Stimulated activated CD8-positive, alpha-beta memory T cell treated with anti-CD3 and anti-CD28 coated beads, Interleukin-2, amount 100 ng/mL, for 48 hours (primary cell): Measurements from ENCODE around the gene IL4R.
A peak's percentile ranks its signal among the peaks of the same experiment; 100 is the strongest.
"Not testable (repeated sequence)": the region's sequence is repeated elsewhere in the genome, so short reads cannot be mapped to it uniquely, and the experiment has no call there.

Experiments
- DNase-seq, 2 donors: peaks; one replicate each; pipeline ENCODE4 v3.0.0-alpha.2; 2020; ENCODE audit warnings: low read depth in 2 of 2

The IL4R gene

GRCh38 chr16:27404163-27404823 lies 90.5 kb downstream of the IL4R start:
- no peak for DNase-seq

DNA sequence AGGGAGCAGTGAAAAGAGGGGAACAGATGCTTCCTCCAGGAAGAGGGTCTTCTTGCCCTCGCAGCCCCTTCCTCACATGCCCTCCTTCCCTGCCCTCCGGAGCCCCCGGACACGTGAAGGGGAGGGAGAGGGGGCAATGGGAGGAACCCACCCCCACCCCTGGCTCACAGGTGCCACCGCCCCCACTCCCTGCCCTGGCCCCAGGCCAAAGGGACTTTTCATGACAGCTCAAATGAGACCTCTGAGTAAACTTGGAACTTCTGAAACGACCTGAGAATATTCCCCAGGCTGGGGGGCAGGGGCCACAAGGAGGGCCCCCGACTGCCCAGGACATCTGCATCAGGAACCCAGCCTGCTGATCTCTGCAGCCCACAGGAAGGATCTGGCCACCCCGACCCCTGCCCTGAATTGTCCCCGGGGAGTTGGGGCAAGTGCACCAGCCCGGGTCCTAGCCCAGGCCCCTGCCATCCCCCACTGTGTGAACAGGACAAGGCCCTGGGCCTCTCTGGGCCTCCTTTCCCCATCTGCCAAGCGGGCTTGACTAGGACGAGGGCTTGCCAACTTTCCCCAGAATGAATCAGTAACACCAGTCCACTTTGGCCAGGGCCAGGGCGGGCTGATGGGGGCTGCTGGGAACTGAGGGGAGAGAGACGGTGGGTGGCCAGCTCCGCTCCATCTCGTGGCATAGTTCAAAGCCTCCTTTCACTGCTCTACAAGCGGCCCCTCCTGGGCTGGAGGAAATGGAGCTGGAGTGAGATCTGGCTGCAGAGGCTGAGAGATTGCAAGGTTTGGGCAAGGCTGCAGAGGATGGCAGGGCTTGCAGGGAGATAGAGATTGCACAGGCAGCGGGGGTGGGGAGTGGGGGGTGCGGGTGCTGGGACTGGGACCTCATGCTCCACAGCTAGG lies 92.0 kb downstream of the IL4R start:
- DNase-seq: peak; percentile 72 to 78

- DNase-seq: no peak
These were observed 92.8 kb downstream of the IL4R start for GRCh38 chr16:27406511-27407128.

- DNase-seq: no peak
These were observed 93.4 kb downstream of the IL4R start for GRCh38 chr16:27407133-27407532.

DNA sequence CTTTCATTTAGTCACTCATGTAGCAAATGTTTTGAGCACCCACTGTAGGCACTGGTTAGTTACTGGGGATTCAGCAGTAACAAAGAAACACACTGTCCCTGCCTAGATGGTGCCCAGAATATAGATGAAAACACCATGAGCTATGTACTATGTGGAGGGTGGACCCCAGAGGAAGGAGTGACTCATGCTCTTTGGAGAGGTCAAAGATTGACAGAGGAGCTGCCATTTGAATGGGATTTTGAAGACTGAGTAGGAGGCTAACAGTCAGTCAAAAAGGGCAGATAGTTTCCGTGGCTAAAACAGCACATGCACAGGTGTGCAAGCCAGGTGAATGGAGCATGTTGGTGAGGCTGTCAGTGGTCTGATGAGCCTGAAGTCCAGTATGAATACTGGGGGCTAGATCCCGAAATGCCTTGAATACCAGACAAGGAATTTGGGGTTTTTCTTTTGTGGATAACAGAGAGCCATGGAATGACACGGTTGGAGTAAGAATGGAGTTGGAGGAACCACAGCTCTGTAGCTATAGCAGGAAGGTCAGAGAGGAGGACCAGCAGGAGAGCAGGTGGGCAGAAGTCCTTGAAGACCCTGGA lies 94.3 kb downstream of the IL4R start:
- DNase-seq: no peak

DNA sequence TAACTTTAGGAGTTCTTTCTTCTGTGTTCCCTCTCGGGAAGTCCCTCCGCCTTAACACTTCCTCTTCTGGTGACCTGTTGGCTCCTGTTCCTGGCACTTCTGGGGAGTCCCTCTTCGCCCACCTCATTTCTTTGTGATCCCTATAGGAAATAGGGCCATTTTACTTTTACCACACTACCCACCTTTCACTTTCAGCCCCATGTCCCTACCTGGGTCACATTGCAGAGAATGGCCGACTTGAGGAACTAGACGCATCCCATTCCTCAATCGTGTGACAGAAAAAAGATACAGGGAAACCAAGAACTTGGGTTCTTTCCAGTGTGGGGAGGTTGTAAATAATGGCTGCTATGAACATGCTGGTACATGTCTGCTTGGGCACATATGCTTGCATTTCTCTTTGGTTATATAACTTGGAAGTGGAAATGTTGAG lies 94.8 kb downstream of the IL4R start:
- no peak for DNase-seq

GRCh38 chr16:27409958-27410357 lies 96.2 kb downstream of the IL4R start:
- not testable (repeated sequence) for DNase-seq

DNA sequence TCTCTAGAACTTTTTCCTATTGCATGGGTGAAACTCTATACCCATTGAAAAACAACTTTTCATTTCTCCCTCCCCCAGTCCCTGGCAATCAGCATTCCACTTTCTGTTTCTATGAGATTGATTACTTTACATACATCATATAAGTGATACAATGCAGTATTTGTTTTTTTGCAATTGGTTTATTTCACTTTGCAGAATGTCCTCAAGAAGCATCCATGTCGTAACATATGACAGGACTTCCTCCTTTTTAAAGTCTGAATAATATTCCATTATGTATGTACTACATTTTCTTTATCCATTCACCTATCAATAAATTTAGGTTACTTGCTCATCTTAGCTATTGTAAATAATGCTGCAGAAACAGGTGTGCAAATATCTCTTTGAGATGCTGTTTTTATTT lies 97.0 kb downstream of the IL4R start:
- no peak for DNase-seq

DNA sequence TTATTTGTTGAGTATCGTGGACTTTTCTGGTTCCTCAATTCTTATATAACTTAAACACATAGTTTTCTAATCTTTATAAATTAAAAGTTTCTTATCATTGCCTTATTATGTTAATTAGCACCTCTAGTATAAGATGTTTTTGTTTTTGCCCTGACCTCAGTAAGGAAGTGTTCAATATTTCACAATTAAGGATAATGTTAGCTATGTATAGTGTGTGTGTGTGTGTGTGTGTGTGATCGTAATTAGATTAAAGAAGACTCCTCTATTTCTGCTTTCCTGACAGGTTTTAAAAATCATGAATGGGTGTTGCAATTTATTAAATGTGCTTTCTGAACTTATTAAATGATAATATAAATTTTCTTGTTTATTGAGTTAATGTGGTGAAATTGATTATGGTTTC lies 100.2 kb downstream of the IL4R start:
- DNase-seq: no peak
